Stimulated activated CD4-positive, alpha-beta T cell treated with anti-CD3 and anti-CD28 coated beads, TNF-alpha, amount 100 ng/mL, for 4 hours (primary cell): ENCODE measurements around the gene SPDYC.

Experiments used
- DNase-seq, 3 experiments: peaks; one replicate each; pipeline ENCODE4 v3.0.0-alpha.2; 2020; ENCODE audit warnings: low read depth in 3 of 3

SPDYC gene, protein sequence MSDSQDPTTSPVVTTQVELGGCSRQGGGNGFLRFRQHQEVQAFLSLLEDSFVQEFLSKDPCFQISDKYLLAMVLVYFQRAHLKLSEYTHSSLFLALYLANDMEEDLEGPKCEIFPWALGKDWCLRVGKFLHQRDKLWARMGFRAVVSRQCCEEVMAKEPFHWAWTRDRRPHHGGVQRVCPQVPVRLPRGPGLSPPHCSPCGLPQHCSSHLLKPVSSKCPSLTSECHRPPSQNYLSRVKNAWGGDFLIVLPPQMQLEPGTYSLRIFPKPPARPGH

DNA sequence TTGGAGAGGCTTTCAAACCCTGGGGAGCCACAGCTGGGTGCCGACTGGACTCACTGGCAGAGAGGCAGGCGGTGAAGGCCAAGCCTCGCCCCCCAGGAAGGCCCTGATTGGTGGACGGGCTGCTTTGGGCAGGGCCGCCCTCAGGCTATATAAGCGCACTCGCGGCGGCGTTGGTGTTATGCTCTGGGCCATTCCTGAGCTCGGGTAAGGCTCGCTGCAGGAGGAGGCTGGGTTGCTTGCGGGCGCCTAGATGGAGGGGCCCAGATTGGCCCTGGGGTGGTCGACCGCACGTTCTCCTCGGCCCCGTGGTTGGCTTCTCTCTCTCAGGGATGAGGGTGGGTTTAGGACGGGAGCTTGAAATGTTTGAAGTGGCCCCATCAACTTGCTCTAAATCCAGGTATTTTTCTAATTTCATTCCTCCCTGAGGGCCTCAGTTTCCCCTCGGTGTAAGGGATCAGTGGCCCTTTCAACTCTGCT is at the start of gene SPDYC:
TSS of gene SPDYC (plus strand) at position 176 of the 477 bp plus-strand sequence. CDS start 1,125 bp downstream, outside the sequence.
- no peak for DNase-seq

DNA sequence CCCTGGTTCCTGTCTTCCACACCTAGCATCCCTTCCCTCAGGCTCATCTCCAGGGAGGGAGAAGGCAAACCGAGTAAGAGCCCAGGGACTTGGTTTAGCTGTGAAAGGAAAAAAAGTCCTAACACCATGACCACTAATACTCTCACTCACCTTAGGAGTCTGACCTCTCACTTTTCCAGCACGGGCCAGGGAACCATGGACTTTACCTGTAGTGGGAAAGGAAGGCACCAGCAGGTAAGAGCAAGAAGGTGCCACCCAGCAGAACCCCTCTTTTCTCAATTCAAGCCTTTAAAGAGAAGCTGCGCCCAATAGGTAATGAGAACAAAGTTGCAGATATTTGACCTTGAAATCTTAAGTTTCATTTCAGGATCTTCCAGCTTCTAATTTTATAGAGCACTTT is 49.2 kb upstream of the SPDYC start:
- no peak for DNase-seq

DNA sequence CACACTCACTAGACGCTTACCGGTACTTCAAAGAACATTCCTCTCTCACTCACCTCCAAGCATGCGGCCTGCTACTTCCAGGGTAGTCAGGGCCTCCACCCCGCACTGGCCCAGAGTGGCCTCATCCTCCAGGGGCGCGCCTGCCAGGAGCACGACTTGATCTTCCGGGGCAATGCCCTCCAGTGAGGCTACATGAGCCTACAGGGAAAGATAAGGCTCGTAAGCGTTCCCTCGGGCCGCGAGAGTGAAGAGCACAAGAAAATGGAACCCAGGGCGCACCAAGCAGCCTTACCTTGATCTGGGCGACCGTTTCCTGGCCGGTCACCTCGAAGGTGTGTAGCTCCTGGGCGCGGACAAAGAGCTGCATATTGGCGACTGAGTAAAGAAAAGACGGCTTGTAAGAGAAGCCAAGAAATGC is 48.6 kb upstream of the SPDYC start:
- DNase-seq, result no peak

DNA sequence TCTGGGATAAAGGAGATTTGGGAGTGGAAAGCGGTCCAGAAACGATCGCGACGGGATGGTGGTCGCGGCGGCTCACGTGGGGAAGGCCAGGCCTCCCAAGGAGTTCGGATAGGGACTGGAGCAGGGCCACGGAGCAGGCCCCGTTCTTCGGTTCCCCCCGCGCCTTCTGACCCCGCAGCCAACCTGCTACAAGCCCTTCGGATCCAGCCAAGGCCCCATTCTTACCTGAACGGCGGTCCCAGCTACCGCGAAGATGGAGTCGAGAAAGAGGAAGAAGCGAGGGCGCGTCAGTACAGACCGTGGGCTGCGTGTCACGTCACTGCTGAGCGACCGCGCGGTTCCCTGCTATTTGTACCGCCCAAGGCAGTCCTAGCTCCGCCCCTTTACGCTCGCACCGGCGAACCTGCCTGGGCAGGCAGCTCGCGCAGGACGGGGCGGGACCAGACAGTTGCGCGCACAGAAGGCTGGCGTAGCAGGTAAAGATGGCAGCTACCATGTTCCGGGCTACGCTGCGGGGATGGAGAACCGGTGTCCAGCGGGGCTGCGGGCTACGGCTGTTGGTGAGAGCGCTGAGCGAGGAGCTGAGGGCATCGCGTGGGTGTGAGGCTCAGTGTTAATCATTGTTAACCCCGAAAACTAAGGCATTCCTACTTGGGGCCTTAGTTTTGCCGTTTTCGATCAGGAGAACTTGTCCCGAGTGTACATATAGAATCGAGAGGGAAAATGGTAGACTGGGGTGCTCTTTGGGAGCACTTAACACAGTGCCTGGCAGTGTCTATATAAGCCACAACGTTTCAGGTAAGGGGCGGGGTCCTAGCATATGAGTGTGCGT is 48.0 kb upstream of the SPDYC start, which contains the start of the genes FAU and MRPL49:
TSS of gene FAU (minus strand) at position 270 of the 832 bp plus-strand sequence. CDS start 321 bp downstream, outside the sequence.
TSS of gene MRPL49 (plus strand) at position 457 of the 832 bp plus-strand sequence. CDS start at position 483, 26 bp downstream.
- peak; percentile 92 to 98 (median 97) for DNase-seq

DNA sequence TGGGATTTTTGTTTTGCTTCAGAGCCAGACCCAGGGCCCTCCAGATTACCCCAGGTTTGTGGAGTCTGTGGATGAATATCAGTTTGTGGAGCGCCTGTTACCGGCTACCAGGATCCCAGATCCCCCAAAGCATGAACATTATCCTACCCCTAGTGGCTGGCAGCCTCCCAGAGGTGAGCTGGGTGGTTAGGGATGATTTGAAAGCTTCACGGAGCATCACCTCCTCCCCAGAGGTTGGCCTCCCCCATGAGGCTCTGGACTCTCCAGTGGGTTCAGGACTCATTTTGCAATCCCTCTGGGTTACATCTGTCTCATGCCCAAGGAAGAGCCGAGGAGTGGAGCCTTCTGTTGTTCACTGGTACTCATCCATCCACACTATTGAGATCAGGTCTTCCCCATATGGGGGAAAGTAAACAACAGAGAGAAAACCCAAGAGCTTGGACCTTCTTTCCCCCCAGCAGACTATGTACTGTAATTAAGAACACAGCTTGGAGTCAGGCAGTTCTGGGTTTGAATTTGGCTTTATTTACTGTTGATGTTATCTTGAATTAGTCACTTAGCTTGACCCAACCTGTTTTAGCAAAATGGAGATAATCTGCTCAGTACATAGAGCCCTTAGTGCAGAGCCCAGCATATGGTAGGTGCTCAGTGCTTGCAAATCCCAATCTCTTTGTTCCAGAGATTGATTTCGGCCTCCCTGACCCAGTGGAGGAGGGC is 45.4 kb upstream of the SPDYC start:
- DNase-seq, result no peak

DNA sequence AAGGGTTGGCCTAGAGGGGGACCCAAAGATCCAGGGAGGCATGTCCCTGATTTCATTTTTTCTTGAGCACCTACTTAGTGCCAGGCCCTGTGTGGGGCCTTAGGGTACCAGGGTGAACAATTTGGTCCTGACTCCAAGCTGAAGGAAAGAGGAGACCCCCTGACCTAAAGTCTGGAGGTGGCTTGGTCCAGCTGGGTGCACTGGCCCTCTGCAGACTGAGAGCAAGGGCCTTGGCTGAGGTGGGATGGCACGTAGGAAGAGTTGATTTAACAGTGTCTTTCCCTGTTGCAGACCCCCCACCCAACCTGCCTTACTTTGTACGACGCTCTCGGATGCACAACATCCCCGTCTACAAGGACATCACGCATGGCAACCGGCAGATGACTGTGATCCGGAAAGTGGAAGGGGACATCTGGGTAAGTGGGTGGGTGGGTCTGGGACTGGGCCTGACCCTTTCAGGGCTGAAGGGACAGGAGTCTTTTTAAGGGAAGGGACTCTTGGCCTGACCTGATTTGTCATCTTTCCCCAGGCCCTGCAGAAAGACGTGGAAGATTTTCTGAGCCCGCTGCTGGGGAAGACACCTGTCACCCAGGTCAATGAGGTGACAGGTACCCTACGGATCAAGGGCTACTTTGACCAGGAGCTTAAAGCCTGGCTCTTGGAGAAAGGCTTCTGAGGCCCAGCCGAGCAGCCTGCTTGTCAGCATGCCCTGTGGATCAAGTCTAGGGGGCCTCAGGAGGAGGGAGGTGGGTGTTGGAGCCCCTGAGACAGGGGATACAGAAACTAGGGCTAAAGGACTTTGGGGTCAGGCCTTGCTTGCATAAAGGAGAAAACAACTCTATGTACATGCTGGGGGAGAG is 44.6 kb upstream of the SPDYC start:
- no peak for DNase-seq

DNA sequence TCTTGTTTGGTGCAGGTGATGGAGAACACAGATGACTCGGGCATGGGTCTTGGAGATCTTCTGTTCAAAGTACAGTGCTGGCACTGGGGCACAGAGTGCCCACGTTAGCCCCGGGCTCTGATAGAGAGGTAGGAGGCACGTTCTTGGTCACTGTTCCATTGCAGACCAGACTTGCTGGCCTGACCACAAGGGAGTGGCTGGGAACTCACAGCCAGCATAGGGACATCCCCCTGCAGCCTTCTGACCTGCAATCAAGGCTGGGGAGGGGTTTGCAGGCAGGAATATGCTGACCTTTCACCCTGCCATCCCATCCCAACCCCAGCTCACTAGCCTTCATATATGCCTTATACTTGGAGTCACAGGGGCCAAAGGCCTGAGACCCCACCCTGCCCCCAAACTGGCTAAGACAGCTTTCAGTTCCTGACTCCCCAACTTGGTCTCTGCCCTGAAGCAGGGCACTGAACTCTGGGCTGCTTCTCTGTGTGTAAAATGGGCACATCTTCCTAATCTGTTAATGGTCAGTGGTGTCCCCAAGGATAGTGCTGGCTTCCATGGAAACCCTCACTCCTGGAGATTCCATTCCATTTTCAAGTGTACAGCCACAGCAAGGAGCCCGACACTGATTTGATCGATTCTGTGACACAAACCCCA is 43.3 kb upstream of the SPDYC start:
- DNase-seq, result no peak

DNA sequence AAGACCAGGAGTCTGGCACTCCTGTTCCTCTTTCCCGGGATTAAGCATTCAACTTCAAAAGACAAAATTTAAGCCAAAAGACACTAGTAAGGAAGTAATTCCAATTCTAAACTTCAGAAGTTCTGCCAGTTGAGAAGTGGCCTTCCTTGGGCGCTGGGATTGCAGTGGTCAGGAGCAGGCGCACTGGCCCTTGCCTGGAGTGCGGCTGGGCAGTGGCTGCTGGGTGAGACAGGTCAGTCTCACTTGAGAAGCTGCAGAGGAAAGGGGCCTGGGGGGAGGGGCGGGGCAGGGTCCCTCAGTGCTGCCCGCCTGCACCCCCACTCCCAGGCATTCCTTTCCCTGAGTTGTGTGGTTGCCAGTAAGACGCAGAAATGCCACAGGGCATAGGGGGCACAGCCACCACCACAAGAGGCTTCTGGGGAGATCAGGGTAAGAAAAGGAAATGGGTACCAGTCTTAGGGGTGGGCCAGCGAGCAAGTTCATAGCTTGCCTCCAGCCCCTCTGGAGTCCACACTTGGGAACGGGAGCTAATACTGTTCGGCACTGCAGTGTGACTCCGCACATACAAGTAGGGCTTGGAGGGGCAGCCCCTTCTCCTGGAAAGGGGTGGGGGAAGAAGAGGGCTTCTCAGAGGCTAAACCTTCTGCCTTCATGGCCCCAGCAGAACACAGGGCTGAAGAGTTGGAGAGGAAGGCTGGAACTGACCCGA is 42.4 kb upstream of the SPDYC start:
- DNase-seq, result no peak

DNA sequence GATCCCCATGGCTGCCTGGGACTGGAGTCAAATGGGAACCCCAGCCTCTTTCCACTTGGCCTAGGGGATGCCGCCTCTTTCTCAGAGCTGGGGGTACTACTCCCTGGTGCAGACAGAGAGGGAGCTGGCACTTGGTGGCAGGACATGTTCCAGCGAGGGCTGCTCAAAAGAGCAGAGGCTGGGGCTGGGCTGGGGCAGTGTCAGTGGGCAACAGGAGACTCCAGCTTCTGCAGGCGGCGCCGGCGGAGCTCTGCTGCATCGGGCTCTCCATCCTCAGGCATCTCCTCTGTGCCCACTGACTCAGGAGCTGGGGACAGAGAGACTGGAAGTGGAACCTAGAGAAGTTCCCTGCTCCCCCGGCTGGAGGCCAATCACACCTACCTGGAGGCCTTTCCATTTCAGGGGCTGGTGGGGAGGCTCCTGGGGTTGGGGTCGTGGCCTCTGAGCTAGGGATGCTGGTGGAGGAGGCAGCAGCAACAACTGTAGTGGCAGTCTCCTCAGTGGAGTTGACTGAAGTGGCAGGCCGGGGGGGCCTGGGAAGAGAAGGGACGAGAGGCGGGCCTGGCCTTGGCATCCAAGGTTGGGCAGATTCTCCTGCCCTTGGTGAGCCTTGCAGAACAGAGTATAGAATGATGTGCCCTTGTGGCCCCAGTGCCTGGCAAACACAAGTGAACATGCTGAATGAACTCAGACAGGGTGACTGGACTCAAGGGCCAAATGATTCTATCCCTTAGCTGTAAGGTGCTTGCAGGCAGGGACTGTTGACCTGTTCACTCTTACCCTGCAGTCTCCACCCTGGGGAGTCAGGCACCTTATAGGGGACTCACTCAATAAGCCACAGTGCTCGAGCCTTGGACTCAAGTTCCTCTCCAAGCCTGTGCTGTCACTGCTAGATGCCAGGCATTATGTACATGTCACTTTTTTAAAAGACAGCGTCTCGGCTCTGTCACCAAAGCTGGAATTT is 41.6 kb upstream of the SPDYC start:
- no peak for DNase-seq

DNA sequence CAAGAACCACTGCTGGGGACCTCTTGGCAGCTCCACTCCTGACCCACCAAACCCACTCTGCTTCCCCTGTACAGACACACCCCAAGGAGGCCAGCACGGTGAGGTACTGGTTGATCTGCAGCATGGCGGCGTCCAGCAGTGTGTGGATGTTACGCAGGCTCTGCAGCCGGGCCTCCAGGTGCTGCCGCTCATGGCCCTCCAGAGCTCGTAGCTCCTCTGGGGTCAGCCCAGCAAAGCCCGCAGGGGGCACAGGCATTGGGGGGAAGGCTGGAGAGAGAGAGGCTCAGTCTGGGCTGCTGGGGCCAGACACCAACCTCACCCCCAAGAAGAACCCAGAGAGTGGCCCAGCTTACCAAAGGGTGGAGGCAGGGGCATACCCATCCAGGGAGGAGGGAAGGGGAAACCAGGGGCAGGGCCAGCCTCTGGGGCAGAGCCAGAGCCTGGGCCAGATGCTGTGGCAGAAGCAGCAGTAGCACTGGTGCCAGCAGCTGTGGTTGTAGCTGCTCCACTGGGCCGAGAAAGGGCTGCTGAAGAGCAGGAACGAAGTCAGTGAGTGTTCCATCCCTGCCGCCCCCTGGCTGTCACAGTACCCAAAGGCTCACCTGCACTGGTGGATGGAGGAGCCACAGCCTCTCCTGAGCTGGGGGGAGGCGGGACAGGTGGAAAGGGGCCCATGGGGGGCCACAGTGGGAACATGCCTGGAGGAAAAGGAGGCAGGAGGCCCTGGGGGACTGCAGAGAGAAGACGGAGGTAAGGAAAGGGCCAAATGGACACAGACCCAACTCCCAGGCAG is 40.2 kb upstream of the SPDYC start:
- DNase-seq, result no peak

DNA sequence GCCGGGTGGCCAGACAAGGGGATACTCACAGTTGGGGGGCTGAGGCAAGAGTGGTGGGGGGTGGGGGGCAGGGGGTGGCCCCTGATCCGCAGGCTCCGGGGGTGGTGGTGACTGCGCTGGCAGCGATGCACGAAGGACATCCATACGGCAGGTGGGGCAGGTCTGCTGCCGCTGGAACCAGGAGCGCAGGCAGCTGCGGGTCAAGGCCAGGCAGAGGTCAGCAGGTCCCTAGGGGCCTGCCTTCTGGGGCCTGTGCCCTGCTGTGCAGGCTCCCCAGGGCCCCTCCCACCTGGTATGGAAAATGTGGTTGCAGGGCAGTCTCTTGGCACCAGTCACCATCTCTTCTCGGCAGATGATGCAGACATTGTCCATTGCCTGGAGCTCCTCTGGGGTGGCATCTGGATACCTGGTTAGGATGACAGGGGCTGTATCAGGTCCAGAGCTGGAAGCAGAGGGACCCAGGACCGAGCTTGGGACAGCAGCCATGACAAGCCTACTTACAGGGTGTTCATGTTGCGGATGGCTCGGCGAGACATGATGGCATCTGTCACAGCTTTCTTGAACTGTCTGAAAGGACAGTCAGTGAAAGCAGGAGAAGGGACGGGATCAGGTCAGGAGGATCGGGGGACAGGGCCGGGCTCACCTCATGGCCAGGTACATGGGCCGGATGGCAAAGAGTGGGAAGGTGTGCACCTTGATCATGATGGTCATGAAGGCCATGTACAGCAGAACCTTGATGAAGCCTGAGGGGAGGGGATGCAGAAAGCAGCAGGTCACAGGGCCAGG is 39.2 kb upstream of the SPDYC start:
- no peak for DNase-seq

DNA sequence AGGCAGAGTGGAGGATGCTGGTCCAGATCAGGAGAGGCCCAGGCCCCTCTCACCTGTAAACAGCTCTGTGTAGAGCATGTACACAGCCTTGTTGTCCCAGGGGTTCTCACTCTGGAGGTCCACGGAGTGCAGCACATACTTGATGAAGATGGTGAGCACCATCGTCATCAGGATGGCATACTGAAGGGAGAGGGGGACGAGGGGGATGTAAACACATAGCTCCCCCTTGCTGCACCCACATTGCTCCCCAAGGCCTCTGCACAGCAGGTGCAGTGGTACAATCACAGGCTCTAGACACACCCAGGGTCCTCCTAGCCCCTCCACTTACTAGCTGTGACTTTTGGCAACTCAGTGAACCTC is 38.6 kb upstream of the SPDYC start:
- DNase-seq, result no peak

DNA sequence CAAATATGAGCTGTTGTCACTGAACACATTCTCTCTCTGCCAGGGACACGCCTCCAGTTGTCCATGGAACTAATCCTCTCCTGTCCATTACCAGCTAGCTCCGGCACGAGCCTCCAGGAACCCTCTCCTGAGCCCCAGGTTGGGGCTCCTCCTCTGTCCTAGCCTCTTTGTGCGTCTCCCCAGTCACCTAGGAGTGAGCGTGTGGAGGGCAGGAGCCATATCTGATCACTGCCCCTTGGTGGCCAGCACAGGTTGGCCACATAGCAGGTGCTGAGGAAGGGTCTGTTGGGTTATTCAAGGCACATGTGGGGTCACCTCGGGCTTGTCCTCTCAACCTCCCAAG is 38.2 kb upstream of the SPDYC start:
- DNase-seq, result no peak

DNA sequence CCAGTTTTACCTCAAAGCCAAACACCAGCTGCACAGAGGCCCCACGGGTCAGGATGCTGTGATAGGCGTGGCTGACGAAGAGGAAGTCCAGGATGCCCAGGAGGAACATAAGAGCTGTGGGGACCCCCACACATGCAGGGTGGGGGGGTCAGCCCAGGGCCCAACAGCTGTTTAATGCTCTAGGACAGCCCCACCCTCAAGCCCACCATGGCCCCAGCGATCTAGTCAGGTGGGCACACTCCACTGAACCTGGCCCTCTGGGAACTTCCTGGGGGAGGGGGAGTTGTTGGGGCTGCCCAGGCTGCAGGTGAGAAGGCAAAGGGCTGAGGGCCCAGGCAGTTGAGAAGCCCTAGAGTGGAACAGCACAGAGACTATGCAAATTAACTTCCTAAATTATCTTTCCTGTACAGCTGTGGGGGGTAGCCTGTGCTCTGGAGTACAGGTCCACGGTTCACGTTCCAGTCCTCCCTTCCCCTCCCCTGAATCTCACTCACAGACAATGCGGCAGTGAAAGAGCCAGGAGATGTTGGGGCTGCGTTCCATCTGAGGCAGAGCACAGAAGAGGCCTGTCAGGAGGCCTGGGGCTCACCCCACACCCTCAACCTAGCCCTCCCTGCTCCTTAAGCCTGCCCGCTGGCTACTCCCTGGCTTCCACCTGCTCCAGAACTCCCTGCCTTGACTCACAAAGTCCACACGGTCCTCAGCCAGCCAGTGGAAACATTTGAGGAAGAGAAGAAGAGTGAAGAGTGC is 37.6 kb upstream of the SPDYC start:
- DNase-seq, result no peak

DNA sequence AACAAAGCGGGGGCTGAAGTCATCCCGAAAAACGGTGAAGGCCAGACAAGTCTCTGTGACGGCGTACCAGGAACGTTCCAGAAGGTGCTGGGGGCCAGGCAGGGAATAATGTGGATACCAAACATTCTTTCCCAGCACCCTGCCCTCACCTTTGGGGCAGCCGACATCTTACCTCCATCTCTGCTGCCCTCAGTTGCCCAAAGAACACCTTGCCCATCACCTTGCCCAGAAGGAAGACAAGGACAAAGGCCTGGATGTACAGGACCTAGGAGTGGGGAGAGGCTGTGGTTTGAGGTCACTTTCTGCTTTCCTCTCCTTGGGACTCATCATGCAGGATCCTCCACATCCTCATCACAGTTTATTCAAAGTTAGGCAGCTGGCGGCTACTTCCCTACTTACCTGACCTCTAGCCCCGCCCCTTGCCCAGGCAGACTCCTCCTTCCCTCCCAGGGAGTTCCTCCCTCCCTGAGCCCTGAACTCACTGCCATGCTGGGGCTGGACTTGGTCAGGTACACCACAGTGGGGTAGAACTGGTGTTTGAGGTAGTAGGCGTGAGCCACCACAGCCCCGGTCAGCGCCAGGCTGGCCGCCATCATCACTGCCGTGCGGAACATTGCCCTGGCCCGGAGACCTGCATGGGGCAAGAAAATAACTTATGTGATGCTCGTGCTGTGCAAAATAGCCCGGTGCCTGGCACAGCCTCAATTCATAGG is 36.9 kb upstream of the SPDYC start:
- DNase-seq, result no peak

DNA sequence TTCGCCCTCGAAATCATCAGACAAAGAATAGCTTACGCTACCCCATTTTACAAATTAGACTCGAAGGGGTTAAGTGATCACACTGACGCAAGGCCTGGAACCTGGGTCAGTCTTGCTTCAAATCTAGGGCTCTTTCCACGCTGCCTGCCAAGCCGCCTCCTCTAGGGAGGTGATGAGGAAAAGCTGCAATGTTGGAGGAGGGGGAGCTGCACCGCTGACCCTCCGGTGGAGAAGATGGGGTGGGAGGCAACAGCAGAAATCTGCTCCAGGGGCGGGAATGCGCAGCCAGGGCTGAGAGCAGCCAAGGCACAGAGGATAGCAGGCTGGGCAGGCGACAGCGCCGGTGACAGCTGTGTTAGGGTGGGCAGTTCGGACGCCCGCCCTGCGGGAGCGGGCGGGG is 36.3 kb upstream of the SPDYC start:
- DNase-seq, result no peak
